H1 (cell line): ENCODE results near the gene MAP7D2.

Experiments
- CEBPB ChIP-seq: IDR thresholded peaks from 2 replicates; pipeline ENCODE4 v1.6.1; 2012; ENCODE audit warnings: low read depth, low read length
- CTCF ChIP-seq, 3 experiments: IDR thresholded peaks; 1 replicate in 2 of 3; 2 replicates in 1 of 3; pipeline versions ENCODE4 v1.5.1 to v1.6.1; 2011; ENCODE audit warnings: low read length in 3 of 3, mild to moderate bottlenecking in 3 of 3, inconsistent platforms in 2 of 3, low read depth in 1 of 3, moderate library complexity in 1 of 3; ENCODE audit not compliant: insufficient read depth in 1 of 3; ENCODE audit errors: control extremely low read depth in 1 of 3
- EP300 ChIP-seq, 2 experiments: IDR thresholded peaks; 1 replicate in 1 of 2; 2 replicates in 1 of 2; pipeline ENCODE4 v1.6.1; 2011 to 2012; ENCODE audit warnings: low read depth in 2 of 2, low read length in 2 of 2, mild to moderate bottlenecking in 2 of 2, borderline replicate concordance in 1 of 2, inconsistent platforms in 1 of 2, moderate library complexity in 1 of 2
- POLR2A ChIP-seq, 2 experiments: IDR thresholded peaks; 1 replicate in 1 of 2; 2 replicates in 1 of 2; pipeline ENCODE4 v1.6.1; 2011; ENCODE audit warnings: low read depth in 2 of 2, low read length in 2 of 2, mild to moderate bottlenecking in 2 of 2; ENCODE audit errors: control extremely low read depth in 1 of 2
- RFX5 ChIP-seq: IDR thresholded peaks from 2 replicates; pipeline ENCODE4 v1.6.1; 2011; ENCODE audit warnings: low read depth, low read length, improper control_type of control experiment, borderline replicate concordance
- TAF1 ChIP-seq: IDR thresholded peaks from 2 replicates; pipeline ENCODE4 v1.6.1; 2011; ENCODE audit warnings: mild to moderate bottlenecking, low read depth, low read length

- TF ChIP-seq EP300 (IDR thresholded peaks at IDR 0.05; ENCODE audit: borderline replicate concordance in 1 of 2, low read depth in 2 of 2, low read length in 2 of 2): no peak
- TF ChIP-seq CTCF (IDR thresholded peaks at IDR 0.05; ENCODE audit: control extremely low read depth in 1 of 3, insufficient read depth in 1 of 3, low read depth in 1 of 3, low read length in 3 of 3): no peak
- TF ChIP-seq POLR2A (IDR thresholded peaks at IDR 0.05; ENCODE audit: control extremely low read depth in 1 of 2, low read depth in 2 of 2, low read length in 2 of 2): no peak
- no peak for TF ChIP-seq RFX5
- TF ChIP-seq CEBPB: no peak
- TF ChIP-seq TAF1: no peak
These were observed 101.3 kb downstream of the MAP7D2 start for GRCh38 chrX:20015422-20015821.
